Neutrophil (primary cell): ENCODE data around the gene TAS1R3.

ENCODE experiments used
- H3K27ac ChIP-seq: fragments of 200-600 bp; sonication (generic); 2 replicates; pipeline ENCODE4 v1.5.1; 2016; ENCODE audit warnings: mild to moderate bottlenecking, moderate library complexity
- H3K27me3 ChIP-seq: fragments of 200-600 bp; sonication (generic); 2 replicates; pipeline ENCODE4 v1.6.0; 2016; ENCODE audit warnings: mild to moderate bottlenecking
- H3K36me3 ChIP-seq: fragments of 200-600 bp; sonication (generic); 2 replicates; pipeline ENCODE4 v1.5.1; 2017
- H3K4me1 ChIP-seq, 2 experiments: fragments of 200-600 bp in 1 of 2; sonication (generic) in 1 of 2; 1 replicate in 1 of 2; 2 replicates in 1 of 2; pipeline versions ENCODE4 v1.5.1 to v1.6.1; 2013 to 2016; ENCODE audit warnings: low read depth in 1 of 2, low read length in 1 of 2, mild to moderate bottlenecking in 1 of 2, moderate library complexity in 1 of 2; ENCODE audit not compliant: control insufficient read depth in 1 of 2, insufficient read depth in 1 of 2
- H3K4me3 ChIP-seq, 2 experiments: fragments of 200-600 bp in 1 of 2; sonication (generic) in 1 of 2; 1 replicate in 1 of 2; 2 replicates in 1 of 2; pipeline ENCODE4 v1.5.1; 2013 to 2016; ENCODE audit warnings: low read depth in 1 of 2, low read length in 1 of 2, mild to moderate bottlenecking in 1 of 2, moderate library complexity in 1 of 2
- H3K9me3 ChIP-seq: fragments of 200-600 bp; sonication (generic); 2 replicates; pipeline ENCODE4 v1.5.1; 2016
- CTCF ChIP-seq: fragments of 200-600 bp; sonication (generic); IDR thresholded peaks from 2 replicates; pipeline ENCODE4 v1.5.1; 2016; ENCODE audit warnings: antibody characterized with exemption

The TAS1R3 gene

DNA sequence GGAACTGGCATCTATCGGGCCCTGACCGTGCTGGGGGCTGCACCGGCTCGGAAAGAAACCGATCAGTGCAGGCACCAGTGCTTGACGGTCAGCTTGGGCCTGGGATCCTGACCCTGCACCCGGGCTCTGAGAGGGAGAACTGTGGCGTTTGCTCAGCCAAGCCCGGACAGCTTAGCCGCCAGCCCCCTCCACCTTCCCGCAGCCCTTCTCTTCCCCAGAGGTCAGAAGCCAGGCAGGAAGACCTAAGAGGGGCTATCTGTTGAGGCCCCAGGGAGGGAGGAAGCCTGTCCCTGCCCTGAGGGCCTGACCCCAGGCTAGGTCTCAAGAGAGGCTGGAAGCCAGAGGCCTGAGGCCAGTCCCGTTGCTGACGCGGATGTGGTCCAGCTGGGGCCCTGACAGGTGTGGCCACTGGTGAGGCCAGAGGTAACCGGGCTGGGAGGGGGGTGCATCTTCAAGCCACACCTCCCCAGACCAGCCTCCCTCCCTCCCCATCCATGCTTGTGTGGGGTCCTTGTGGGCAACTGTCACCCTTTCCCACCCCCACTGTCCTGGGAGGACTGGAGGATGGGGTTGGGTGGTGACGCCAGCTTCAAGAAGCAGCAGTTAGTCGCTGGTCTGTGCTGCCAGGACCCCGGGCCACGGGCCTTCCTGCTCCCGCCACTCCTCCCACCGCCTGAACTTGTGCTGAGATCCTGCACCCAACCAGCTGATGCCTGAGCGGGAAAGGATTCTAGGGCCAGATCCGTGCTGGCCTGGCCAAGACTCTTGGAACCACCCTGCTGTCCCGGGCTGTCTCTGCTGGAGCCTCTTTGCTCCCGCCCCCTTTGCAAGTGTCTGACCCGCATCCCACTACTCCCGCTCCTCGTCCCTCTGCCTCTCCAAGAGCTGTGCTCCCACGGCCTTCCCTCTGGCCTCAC lies 20.7 kb downstream of the TAS1R3 start:
- no peak for TF ChIP-seq CTCF
- no peaks in the 10 kb centered on the region for H3K9me3 ChIP-seq
- H3K4me1 ChIP-seq = peaks cover 9 to 20% of the 10 kb centered on the region in 2 experiments
- H3K27ac ChIP-seq = no peak overlapping the region
- no peak overlapping the region for H3K4me3 ChIP-seq
- no peaks in the 10 kb centered on the region for H3K36me3 ChIP-seq
- H3K27me3 ChIP-seq = peaks cover 71% of the 10 kb centered on the region

GRCh38 chr1:1352786-1353388 lies 21.8 kb downstream of the TAS1R3 start:
- TF ChIP-seq CTCF = no peak
- Histone ChIP-seq H3K4me1 (peaks cover 9 to 19% of the 10 kb centered on the region in 2 experiments), H3K4me3 (no peak overlapping the region), H3K27ac (no peak overlapping the region), H3K36me3 (no peaks in the 10 kb centered on the region), H3K9me3 (no peaks in the 10 kb centered on the region), H3K27me3 (peaks cover 77% of the 10 kb centered on the region)

GRCh38 chr1:1353389-1354151 lies 22.5 kb downstream of the TAS1R3 start:
- H3K27me3 ChIP-seq = peaks cover 77% of the 10 kb centered on the region

DNA sequence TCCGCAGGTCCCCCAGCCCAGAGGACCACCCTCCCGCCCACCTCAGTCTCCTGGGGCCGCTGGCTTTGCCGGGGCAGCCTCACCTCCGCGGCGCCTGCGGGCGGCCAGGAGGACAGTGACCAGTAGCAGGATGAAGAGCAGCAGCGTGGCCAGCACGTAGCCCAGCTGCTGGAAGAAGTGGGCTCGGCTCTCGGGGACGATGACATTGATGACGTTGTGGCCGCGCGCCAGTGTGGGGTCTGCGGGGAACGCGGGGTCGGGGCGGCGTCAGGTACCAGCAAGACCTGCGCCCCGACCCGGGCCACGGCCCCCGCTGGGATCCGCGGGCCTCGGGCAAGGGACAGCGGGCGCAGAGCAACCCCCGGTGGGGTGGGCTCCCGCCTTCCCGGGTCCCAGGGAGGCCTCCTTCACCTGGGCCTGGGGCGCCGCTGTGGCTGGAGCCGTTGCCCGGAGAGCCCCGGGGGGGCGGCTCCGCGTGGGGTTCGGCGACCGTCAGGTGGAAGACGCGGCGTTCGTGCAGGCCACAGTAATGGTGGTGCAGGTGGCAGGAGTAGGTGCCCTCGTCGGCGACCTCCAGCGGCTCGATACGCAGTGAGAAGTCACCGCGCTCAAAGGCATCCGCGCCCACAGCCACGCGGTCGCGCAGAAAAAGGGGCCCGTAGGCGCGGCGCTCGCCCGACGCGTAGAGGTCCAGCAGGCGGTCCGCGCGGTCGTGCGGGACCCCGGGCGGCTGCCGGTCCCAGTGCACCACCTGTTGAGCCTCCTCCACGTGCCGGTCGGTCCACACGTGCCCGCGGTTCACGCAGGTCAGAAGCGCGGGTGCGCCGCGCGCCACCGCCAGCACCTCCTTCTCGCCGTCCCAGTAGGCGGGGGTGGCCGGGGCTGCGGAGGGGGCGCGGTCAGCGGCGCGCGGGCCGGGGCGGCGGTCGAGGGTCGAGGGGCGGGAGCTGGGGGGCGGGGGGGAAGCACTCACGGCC lies 23.5 kb downstream of the TAS1R3 start:
- Histone ChIP-seq H3K4me3 (no peak overlapping the region), H3K27me3 (peaks cover 85% of the 10 kb centered on the region), H3K36me3 (no peaks in the 10 kb centered on the region), H3K27ac (no peak overlapping the region), H3K9me3 (no peaks in the 10 kb centered on the region), H3K4me1 (peaks cover 0 to 10% of the 10 kb centered on the region in 2 experiments)
- TF ChIP-seq CTCF = no peak

More at GRCh38 chr1:1353389-1354151, 22.5 kb downstream of the TAS1R3 start:
- no peak for TF ChIP-seq CTCF
- no peak overlapping the region for H3K4me3 ChIP-seq
- H3K36me3 ChIP-seq = no peaks in the 10 kb centered on the region
- H3K4me1 ChIP-seq = peaks cover 2 to 13% of the 10 kb centered on the region in 2 experiments
- no peak overlapping the region for H3K27ac ChIP-seq
- no peaks in the 10 kb centered on the region for H3K9me3 ChIP-seq
